SK-N-SH (cell line): ENCODE data around the gene GPR157.

Experiments used
- CTCF ChIP-seq: fragments of 200-600 bp; sonication (generic); IDR thresholded peaks from 2 replicates; pipeline ENCODE4 v1.6.1; 2017; ENCODE audit warnings: antibody characterized with exemption, mild to moderate bottlenecking, moderate library complexity
- EP300 ChIP-seq, 2 experiments: IDR thresholded peaks; 2 replicates each; pipeline versions ENCODE4 v1.4.0 to v1.6.1; 2012; ENCODE audit warnings: borderline replicate concordance in 1 of 2, low read depth in 1 of 2, low read length in 1 of 2
- FOXJ3 ChIP-seq: sonication (generic); formaldehyde crosslinking; IDR thresholded peaks from 2 replicates; pipeline ENCODE4 v1.5.1; 2020; ENCODE audit warnings: mild to moderate bottlenecking, missing genetic modification reagents
- GATA2 ChIP-seq: sonication (generic); formaldehyde crosslinking; IDR thresholded peaks from 2 replicates; pipeline ENCODE4 v1.5.0; 2020; ENCODE audit warnings: mild to moderate bottlenecking, missing genetic modification reagents
- POLR2AphosphoS5 ChIP-seq: IDR thresholded peaks from 2 replicates; pipeline ENCODE4 v1.6.1; 2012; ENCODE audit warnings: low read depth, low read length
- RAD21 ChIP-seq: IDR thresholded peaks from 2 replicates; pipeline ENCODE4 v1.6.1; 2012; ENCODE audit warnings: mild to moderate bottlenecking, low read length
- REST ChIP-seq: IDR thresholded peaks from 2 replicates; pipeline ENCODE4 v1.6.1; 2012; ENCODE audit warnings: mild to moderate bottlenecking, low read depth, low read length, moderate library complexity
- SMC3 ChIP-seq: IDR thresholded peaks from 2 replicates; pipeline ENCODE4 v1.6.1; 2012; ENCODE audit warnings: low read depth, low read length, improper control_type of control experiment
- TAF1 ChIP-seq: IDR thresholded peaks from 2 replicates; pipeline ENCODE4 v1.6.1; 2012; ENCODE audit warnings: low read depth, mild to moderate bottlenecking, low read length, moderate library complexity, borderline replicate concordance
- USF1 ChIP-seq: IDR thresholded peaks from 2 replicates; pipeline ENCODE4 v1.4.0; 2012; ENCODE audit warnings: low read depth, borderline replicate concordance
- YY1 ChIP-seq: IDR thresholded peaks from 2 replicates; pipeline ENCODE4 v1.4.0; 2012; ENCODE audit warnings: low read depth, mild to moderate bottlenecking

GRCh38 chr1:9161342-9161741 is 32.4 kb upstream of the GPR157 start:
- TF ChIP-seq CTCF (no peak), TAF1 (no peak), EP300 (IDR thresholded peaks at IDR 0.05; ENCODE audit: borderline replicate concordance in 1 of 2, low read depth in 1 of 2, low read length in 1 of 2) (no peak), YY1 (no peak), RAD21 (no peak), SMC3 (no peak), GATA2 (CRISPR knock-in tag) (no peak), FOXJ3 (CRISPR knock-in tag) (no peak), POLR2AphosphoS5 (no peak), USF1 (no peak), REST (no peak)
